ENCODE data around the gene NPR1. TPM values are rescaled to one million over a fixed set of nuclear protein-coding genes. Genes with fewer than 3 reads are reported as not detected.
"Not testable (repeated sequence)": the region's sequence is repeated elsewhere in the genome, so short reads cannot be mapped to it uniquely, and the experiment has no call there.

The NPR1 gene
- total RNA-seq, 6 experiments from 2014 or later: 0.05 TPM; not detected in 5

DNA sequence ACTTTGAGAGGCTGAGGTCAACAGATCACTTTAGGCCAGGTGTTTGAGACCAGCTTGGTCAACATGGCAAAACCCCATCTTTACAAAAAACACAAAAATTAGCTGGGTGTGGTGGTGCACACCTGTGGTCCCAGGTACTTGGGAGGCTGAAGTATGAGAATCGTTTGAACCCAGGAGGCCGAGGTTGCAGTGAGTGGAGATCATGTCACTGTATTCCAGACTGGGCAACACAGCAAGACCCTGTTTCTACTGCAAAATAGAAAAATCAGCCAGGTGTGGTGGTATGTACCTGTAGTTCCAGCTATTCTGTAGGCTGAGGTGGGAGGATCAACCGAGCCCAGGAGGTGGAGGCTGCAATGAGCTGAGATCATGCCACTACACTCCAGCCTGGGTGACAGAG is 45.2 kb downstream of the NPR1 start:
- no peak overlapping the region for H3K27ac Mint-ChIP-seq
- DNase-seq: no peak
- peaks cover under 1% of the 10 kb centered on the region; the same call in 1 of the 2 replicates for H3K4me1 Mint-ChIP-seq (ENCODE audit: low read depth)
- no peaks in the 10 kb centered on the region for H3K36me3 Mint-ChIP-seq (ENCODE audit: low read depth)
- no peak overlapping the region for H3K4me3 Mint-ChIP-seq
- no peaks in the 10 kb centered on the region for H3K9me3 Mint-ChIP-seq
- H3K27me3 Mint-ChIP-seq (ENCODE audit: insufficient read depth): peaks cover 7% of the 10 kb centered on the region
- TF ChIP-seq, protein P1, sequence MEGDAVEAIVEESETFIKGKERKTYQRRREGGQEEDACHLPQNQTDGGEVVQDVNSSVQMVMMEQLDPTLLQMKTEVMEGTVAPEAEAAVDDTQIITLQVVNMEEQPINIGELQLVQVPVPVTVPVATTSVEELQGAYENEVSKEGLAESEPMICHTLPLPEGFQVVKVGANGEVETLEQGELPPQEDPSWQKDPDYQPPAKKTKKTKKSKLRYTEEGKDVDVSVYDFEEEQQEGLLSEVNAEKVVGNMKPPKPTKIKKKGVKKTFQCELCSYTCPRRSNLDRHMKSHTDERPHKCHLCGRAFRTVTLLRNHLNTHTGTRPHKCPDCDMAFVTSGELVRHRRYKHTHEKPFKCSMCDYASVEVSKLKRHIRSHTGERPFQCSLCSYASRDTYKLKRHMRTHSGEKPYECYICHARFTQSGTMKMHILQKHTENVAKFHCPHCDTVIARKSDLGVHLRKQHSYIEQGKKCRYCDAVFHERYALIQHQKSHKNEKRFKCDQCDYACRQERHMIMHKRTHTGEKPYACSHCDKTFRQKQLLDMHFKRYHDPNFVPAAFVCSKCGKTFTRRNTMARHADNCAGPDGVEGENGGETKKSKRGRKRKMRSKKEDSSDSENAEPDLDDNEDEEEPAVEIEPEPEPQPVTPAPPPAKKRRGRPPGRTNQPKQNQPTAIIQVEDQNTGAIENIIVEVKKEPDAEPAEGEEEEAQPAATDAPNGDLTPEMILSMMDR (IDR thresholded peaks at IDR 0.05): no peak

DNA sequence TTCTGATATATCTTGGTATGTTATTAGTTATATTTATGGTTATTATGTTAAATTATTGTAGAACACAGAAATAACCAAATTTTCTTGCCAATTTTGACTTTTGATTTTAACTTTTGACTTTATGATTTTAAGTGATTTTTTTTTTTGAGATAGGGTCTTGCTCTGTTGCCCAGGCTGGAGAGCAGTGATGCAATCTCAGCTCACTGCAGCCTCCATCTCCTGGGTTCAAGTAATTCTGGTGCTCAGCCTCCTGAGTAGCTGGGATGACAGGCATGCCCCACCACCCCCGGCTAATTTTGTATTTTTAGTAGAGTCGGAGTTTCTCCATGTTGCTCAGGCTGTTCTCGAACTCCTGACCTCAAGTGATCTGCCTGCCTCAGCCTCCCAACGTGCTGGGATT is 46.1 kb downstream of the NPR1 start:
- peaks cover 10% of the 10 kb centered on the region for H3K4me1 Mint-ChIP-seq (ENCODE audit: low read depth)
- not testable (repeated sequence) for H3K9me3 Mint-ChIP-seq; H3K27me3 Mint-ChIP-seq (ENCODE audit: insufficient read depth); H3K27ac Mint-ChIP-seq; DNase-seq; H3K36me3 Mint-ChIP-seq (ENCODE audit: low read depth); H3K4me3 Mint-ChIP-seq

GRCh38 chr1:153727463-153728304 is 49.2 kb downstream of the NPR1 start, which contains the start of gene INTS3:
Gene INTS3, plus strand, starts transcription at chr1:153728050. Its CDS starts 585 bp downstream, at chr1:153728635.
- Mint-ChIP-seq H3K27ac (peak within 1 kb of the TSS; percentile 93), H3K4me3 (peak within 1 kb of the TSS; percentile 93), H3K36me3 (ENCODE audit: low read depth) (peaks cover 16% of the 10 kb centered on the region), H3K27me3 (ENCODE audit: insufficient read depth) (peaks cover 3% of the 10 kb centered on the region), H3K9me3 (no peaks in the 10 kb centered on the region), H3K4me1 (ENCODE audit: low read depth) (peaks cover 27% of the 10 kb centered on the region)
- DNase-seq: peak; percentile 100
- TF ChIP-seq, protein P1 (IDR thresholded peaks at IDR 0.05): peak; percentile 46

DNA sequence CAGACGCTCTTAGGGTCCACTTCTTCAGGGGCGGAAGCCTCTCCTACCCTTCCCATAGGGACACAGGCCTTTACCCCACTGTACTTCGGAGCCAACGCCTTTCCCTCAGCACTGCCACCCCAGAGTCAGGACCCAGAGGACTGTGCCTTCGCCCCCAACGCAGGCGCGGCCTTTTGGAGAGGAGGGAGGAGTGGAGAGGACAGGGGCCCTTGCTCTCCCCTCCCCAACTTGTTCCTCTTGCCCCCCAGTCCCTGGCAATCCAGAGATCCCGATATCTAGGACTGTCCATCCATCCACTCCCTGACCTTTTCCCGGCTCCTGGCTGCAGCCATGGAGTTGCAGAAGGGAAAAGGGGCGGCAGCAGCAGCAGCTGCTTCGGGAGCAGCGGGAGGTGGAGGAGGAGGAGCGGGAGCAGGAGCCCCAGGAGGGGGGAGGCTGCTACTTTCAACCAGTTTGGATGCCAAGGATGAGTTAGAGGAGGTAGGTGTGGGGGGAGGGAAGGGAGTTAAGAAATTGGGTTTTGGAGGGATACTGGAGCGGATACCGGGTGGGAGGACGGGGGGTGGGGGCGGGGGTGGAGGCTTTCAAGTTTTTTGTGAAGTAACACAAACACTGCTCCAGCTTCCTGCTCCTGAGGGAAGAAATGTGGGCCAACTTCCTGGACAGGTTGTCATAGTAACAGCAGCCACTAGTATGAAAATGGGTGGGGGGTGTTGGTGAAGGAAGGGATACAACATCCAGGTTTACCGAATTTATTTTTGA is 50.0 kb downstream of the NPR1 start:
- Mint-ChIP-seq H3K27me3 (ENCODE audit: insufficient read depth) (peaks cover 3% of the 10 kb centered on the region), H3K9me3 (no peaks in the 10 kb centered on the region), H3K4me3 (peak overlapping the region; percentile 93), H3K36me3 (ENCODE audit: low read depth) (peaks cover 16% of the 10 kb centered on the region), H3K27ac (peak overlapping the region; percentile 93), H3K4me1 (ENCODE audit: low read depth) (peaks cover 27% of the 10 kb centered on the region)
- TF ChIP-seq, protein P1 (IDR thresholded peaks at IDR 0.05): no peak; the same call in 1 of the 2 replicates
- DNase-seq: peak; percentile 15

DNA sequence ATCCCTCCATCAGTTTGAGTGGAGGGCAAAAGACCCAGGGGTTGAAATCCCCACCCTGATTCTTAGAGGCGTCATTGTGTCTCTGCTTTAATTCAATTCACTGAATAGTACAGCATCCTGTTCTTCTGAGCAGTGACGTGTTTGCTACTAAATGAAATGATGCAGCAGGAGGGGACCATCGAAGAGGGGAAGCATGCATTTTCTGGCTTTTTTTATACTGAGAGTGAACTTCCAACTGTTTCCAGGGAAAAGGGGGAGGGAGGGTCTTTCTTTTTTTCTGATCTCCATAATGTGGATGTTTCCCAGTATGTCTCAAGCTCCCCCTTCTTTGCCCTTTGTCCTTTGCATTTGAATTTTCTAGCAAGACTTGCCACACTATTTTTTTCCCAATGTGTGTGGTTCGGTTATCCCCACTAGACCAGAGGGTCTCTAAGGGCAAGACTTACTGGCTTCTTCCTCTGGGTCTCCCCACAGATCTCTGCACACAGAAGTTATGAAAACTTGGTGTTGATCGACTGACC is 52.0 kb downstream of the NPR1 start:
- peaks cover 3% of the 10 kb centered on the region for H3K27me3 Mint-ChIP-seq (ENCODE audit: insufficient read depth)
- TF ChIP-seq, protein P1 (IDR thresholded peaks at IDR 0.05): no peak
- H3K36me3 Mint-ChIP-seq (ENCODE audit: low read depth): peaks cover 16% of the 10 kb centered on the region
- peak overlapping the region; percentile 64 for H3K27ac Mint-ChIP-seq
- no peak for DNase-seq
- peaks cover 32% of the 10 kb centered on the region for H3K4me1 Mint-ChIP-seq (ENCODE audit: low read depth)
- peak overlapping the region; percentile 93 for H3K4me3 Mint-ChIP-seq
- H3K9me3 Mint-ChIP-seq: no peaks in the 10 kb centered on the region

All from HFFc6 (cell line).